Upper lobe of left lung (tissue), 4 donors: Measurements from ENCODE around the gene ASTN2.

Experiments
- CTCF ChIP-seq, 6 experiments: fragments of 450-650 bp in 4 of 6; fragments of 200-600 bp in 2 of 6; sonication (generic) in 2 of 6; IDR thresholded peaks; one replicate each; pipeline ENCODE4 v1.5.1; 2016 to 2019; ENCODE audit warnings: antibody characterized with exemption in 6 of 6
- EP300 ChIP-seq, 4 donors: sonication (generic); formaldehyde crosslinking; IDR thresholded peaks; one replicate each; pipeline ENCODE4 v1.5.1; 2017; ENCODE audit warnings: antibody characterized with exemption in 4 of 4, control low read depth in 2 of 4
- POLR2A ChIP-seq, 4 donors: fragments of 450-650 bp; IDR thresholded peaks; one replicate each; pipeline ENCODE4 v1.5.1; 2016 to 2017; ENCODE audit warnings: antibody characterized with exemption in 4 of 4, mild to moderate bottlenecking in 2 of 4
- POLR2AphosphoS5 ChIP-seq, 2 donors: sonication (generic); formaldehyde crosslinking; IDR thresholded peaks; one replicate each; pipeline ENCODE4 v1.5.1; 2017; ENCODE audit warnings: antibody characterized with exemption in 2 of 2

- TF ChIP-seq POLR2A (IDR thresholded peaks at IDR 0.05) (no peak), CTCF (IDR thresholded peaks at IDR 0.05) (no peak), POLR2AphosphoS5 (IDR thresholded peaks at IDR 0.05) (no peak), EP300 (IDR thresholded peaks at IDR 0.05) (no peak)
These were observed 114.3 kb downstream of the ASTN2 start for GRCh38 chr9:117300371-117301110.
